Upper lobe of left lung (tissue), 6 donors: ENCODE data around the gene CNTNAP2. TPM values are rescaled to one million over a fixed set of nuclear protein-coding genes. Genes with fewer than 3 reads are reported as not detected.

Experiments used
- ATAC-seq, 2 donors: fragments of 200-7000 bp; cut with Tn5 transposase; one replicate each; pipeline ENCODE4 v1.9.1; 2022; ENCODE audit warnings: mild to moderate bottlenecking in 2 of 2, moderate library complexity in 2 of 2; ENCODE audit not compliant: low FRiP score in 2 of 2
- DNase-seq, 2 donors: peaks; one replicate each; pipeline ENCODE4 v3.0.0-alpha.2; 2019 to 2020
- H3K27ac ChIP-seq, 4 donors: fragments of 200-600 bp; sonication (generic); one replicate each; pipeline ENCODE4 v1.5.1; 2016 to 2019
- H3K27me3 ChIP-seq, 4 donors: fragments of 200-600 bp; sonication (generic); one replicate each; pipeline ENCODE4 v1.5.1; 2017 to 2019
- H3K36me3 ChIP-seq, 4 donors: fragments of 200-600 bp; sonication (generic); one replicate each; pipeline ENCODE4 v1.5.1; 2016 to 2019
- H3K4me1 ChIP-seq, 4 donors: fragments of 200-600 bp; sonication (generic); one replicate each; pipeline ENCODE4 v1.5.1; 2018 to 2019
- H3K4me3 ChIP-seq, 4 donors: fragments of 200-600 bp; sonication (generic); one replicate each; pipeline ENCODE4 v1.5.1; 2017 to 2019; ENCODE audit warnings: mild to moderate bottlenecking in 2 of 4, moderate library complexity in 1 of 4
- H3K9me3 ChIP-seq, 4 donors: fragments of 200-600 bp; sonication (generic); one replicate each; pipeline ENCODE4 v1.5.1; 2018 to 2019
- CTCF ChIP-seq, 6 experiments: fragments of 450-650 bp in 4 of 6; fragments of 200-600 bp in 2 of 6; sonication (generic) in 2 of 6; IDR thresholded peaks; one replicate each; pipeline ENCODE4 v1.5.1; 2016 to 2019; ENCODE audit warnings: antibody characterized with exemption in 6 of 6
- EP300 ChIP-seq, 4 donors: sonication (generic); formaldehyde crosslinking; IDR thresholded peaks; one replicate each; pipeline ENCODE4 v1.5.1; 2017; ENCODE audit warnings: antibody characterized with exemption in 4 of 4, control low read depth in 2 of 4
- POLR2A ChIP-seq, 4 donors: fragments of 450-650 bp; IDR thresholded peaks; one replicate each; pipeline ENCODE4 v1.5.1; 2016 to 2017; ENCODE audit warnings: antibody characterized with exemption in 4 of 4, mild to moderate bottlenecking in 2 of 4
- POLR2AphosphoS5 ChIP-seq, 2 donors: sonication (generic); formaldehyde crosslinking; IDR thresholded peaks; one replicate each; pipeline ENCODE4 v1.5.1; 2017; ENCODE audit warnings: antibody characterized with exemption in 2 of 2
- WGBS, 2 donors: methylation state at CpG; one replicate each; pipeline ENCODE4 v1.1.5; 2017 to 2018; 5-methylcytosine and 5-hydroxymethylcytosine counted together
- total RNA-seq, 6 donors: library from RNA; depleted of rRNA in 4 of 6; stranded (reverse); fragments of >200 nt in 4 of 6; gene quantifications; one replicate each; pipeline versions ENCODE4 v1.1.0 to v1.2.1, GENCODE V29; 2016 to 2021
- donor health status: DM: no; HTN: no; CAD: no; lungs with moderate emphysema.
- donor health status: DM: no; HTN: yes; CAD: no; lungs with severe emphysema.

The CNTNAP2 gene
- total RNA-seq, 6 donors from 2014 or later: 0.06 to 1.0 (median 0.37) TPM

GRCh38 chr7:146655928-146656797 is 539.6 kb downstream of the CNTNAP2 start:
- no peaks in the 10 kb centered on the region for H3K9me3 ChIP-seq
- no peak for DNase-seq
- no peak for ATAC-seq
- H3K27me3 ChIP-seq: no peaks in the 10 kb centered on the region
- H3K4me1 ChIP-seq: peaks cover 0 to 6% (median 0%) of the 10 kb centered on the region in 4 donors
- WGBS, 2 donors: 18 to 21% methylated on average over 9 of the region's 9 CpGs
- no peak overlapping the region for H3K4me3 ChIP-seq
- no peak overlapping the region for H3K27ac ChIP-seq
- H3K36me3 ChIP-seq: no peaks in the 10 kb centered on the region
- TF ChIP-seq CTCF (IDR thresholded peaks at IDR 0.05) (no peak), POLR2AphosphoS5 (IDR thresholded peaks at IDR 0.05) (no peak), EP300 (IDR thresholded peaks at IDR 0.05) (no peak)

- DNase-seq: no peak
- no peaks in the 10 kb centered on the region for H3K36me3 ChIP-seq
- WGBS, 2 donors: 72 to 100% methylated on average over 1 of the region's 1 CpG
- TF ChIP-seq EP300 (IDR thresholded peaks at IDR 0.05) (no peak), POLR2AphosphoS5 (IDR thresholded peaks at IDR 0.05) (no peak), CTCF (IDR thresholded peaks at IDR 0.05) (no peak), POLR2A (IDR thresholded peaks at IDR 0.05) (no peak)
- no peaks in the 10 kb centered on the region for H3K9me3 ChIP-seq
- H3K27me3 ChIP-seq: no peaks in the 10 kb centered on the region
- ATAC-seq: no peak
- no peak overlapping the region for H3K27ac ChIP-seq
- H3K4me3 ChIP-seq: no peak overlapping the region
- H3K4me1 ChIP-seq: peaks cover 0 to 7% (median 0%) of the 10 kb centered on the region in 4 donors
These were observed 540.4 kb downstream of the CNTNAP2 start for GRCh38 chr7:146656988-146657387.

- H3K27me3 ChIP-seq: no peaks in the 10 kb centered on the region
- H3K27ac ChIP-seq: no peak overlapping the region
- no peaks in the 10 kb centered on the region for H3K9me3 ChIP-seq
- no peak overlapping the region for H3K4me3 ChIP-seq
- WGBS, 2 donors: 83 to 84% methylated on average over 4 of the region's 4 CpGs
- ATAC-seq (no peak), DNase-seq (no peak)
- peaks cover 0 to 7% (median 0%) of the 10 kb centered on the region in 4 donors for H3K4me1 ChIP-seq
- no peak for TF ChIP-seq EP300 (IDR thresholded peaks at IDR 0.05)
- TF ChIP-seq CTCF (IDR thresholded peaks at IDR 0.05): no peak
- TF ChIP-seq POLR2AphosphoS5 (IDR thresholded peaks at IDR 0.05): no peak
- H3K36me3 ChIP-seq: no peaks in the 10 kb centered on the region
These were observed 542.0 kb downstream of the CNTNAP2 start for GRCh38 chr7:146658604-146659003.

GRCh38 chr7:146659732-146660131 is 543.1 kb downstream of the CNTNAP2 start:
- Histone ChIP-seq H3K4me3 (no peak overlapping the region), H3K9me3 (no peaks in the 10 kb centered on the region), H3K36me3 (no peaks in the 10 kb centered on the region), H3K27ac (no peak overlapping the region), H3K27me3 (no peaks in the 10 kb centered on the region), H3K4me1 (peaks cover 0 to 7% (median 0%) of the 10 kb centered on the region in 4 donors)
- WGBS, 2 donors: 69 to 76% methylated on average over 3 of the region's 3 CpGs
- ATAC-seq (no peak), DNase-seq (no peak)
- TF ChIP-seq POLR2AphosphoS5 (IDR thresholded peaks at IDR 0.05) (no peak), POLR2A (IDR thresholded peaks at IDR 0.05) (no peak)

- H3K4me1 ChIP-seq: peaks cover 0 to 7% (median 0%) of the 10 kb centered on the region in 4 donors
- H3K36me3 ChIP-seq: no peaks in the 10 kb centered on the region
- H3K9me3 ChIP-seq: peaks cover 0 to 3% (median 0%) of the 10 kb centered on the region in 4 donors
- H3K27ac ChIP-seq: no peak overlapping the region
- TF ChIP-seq POLR2AphosphoS5 (IDR thresholded peaks at IDR 0.05) (no peak), CTCF (IDR thresholded peaks at IDR 0.05) (no peak), EP300 (IDR thresholded peaks at IDR 0.05) (no peak), POLR2A (IDR thresholded peaks at IDR 0.05) (no peak)
- DNase-seq (no peak), ATAC-seq (no peak)
- H3K4me3 ChIP-seq: no peak overlapping the region
- 16 to 28% methylated on average over 5 of the region's 5 CpGs for WGBS, 2 donors
- H3K27me3 ChIP-seq: no peaks in the 10 kb centered on the region
These were observed 544.2 kb downstream of the CNTNAP2 start for GRCh38 chr7:146660839-146661238.
